CD8-positive, alpha-beta memory T cell (primary cell): Measurements from ENCODE around the gene LHFPL3. TPM values are rescaled to one million over a fixed set of nuclear protein-coding genes. Genes with fewer than 3 reads are reported as not detected.

ENCODE experiments used
- CTCF ChIA-PET: fragments of 350-600 bp; sonication (Branson Sonifier 250); formaldehyde crosslinking; loops from one replicate; lab custom pipeline; 2021; ENCODE audit warnings: antibody characterized with exemption; lab: Charles Lee
- POLR2A ChIA-PET: fragments of 350-600 bp; sonication (Branson Sonifier 250); formaldehyde crosslinking; loops from one replicate; lab custom pipeline; 2021; ENCODE audit warnings: antibody characterized with exemption; lab: Charles Lee
- DNase-seq, 5 donors: peaks; one replicate each; pipeline versions ENCODE4 v3.0.0 to v3.0.0-alpha.2; 2020 to 2022; ENCODE audit warnings: mixed read lengths in 1 of 5
- H3K27ac ChIP-seq: one replicate; pipeline ENCODE4 v1.7.0; 2013; ENCODE audit warnings: low read depth, mild to moderate bottlenecking, low read length, moderate library complexity
- H3K27me3 ChIP-seq: 2 replicates; pipeline ENCODE4 v1.7.0; 2013; ENCODE audit warnings: low read length, mild to moderate bottlenecking; ENCODE audit not compliant: insufficient read depth, poor library complexity, severe bottlenecking
- H3K36me3 ChIP-seq: 2 replicates; pipeline ENCODE4 v1.7.0; 2013; ENCODE audit warnings: mild to moderate bottlenecking, low read length, moderate library complexity; ENCODE audit not compliant: insufficient read depth
- H3K4me1 ChIP-seq: 2 replicates; pipeline ENCODE4 v1.7.0; 2013; ENCODE audit warnings: mild to moderate bottlenecking, low read length, moderate library complexity; ENCODE audit not compliant: insufficient read depth
- H3K4me3 ChIP-seq: 2 replicates; pipeline ENCODE4 v1.7.0; 2013; ENCODE audit warnings: mild to moderate bottlenecking, low read length
- H3K9me3 ChIP-seq: 2 replicates; pipeline ENCODE4 v1.7.0; 2013; ENCODE audit warnings: mild to moderate bottlenecking, low read length
- H3K27ac Mint-ChIP-seq, 8 donors: one replicate each; pipeline ENCODE4 v1.8.0; 2020 to 2021; ENCODE audit warnings: mixed read lengths in 8 of 8, mild to moderate bottlenecking in 6 of 8, inconsistent platforms in 3 of 8, moderate library complexity in 3 of 8
- H3K27me3 Mint-ChIP-seq, 2 donors: one replicate each; pipeline ENCODE4 v1.8.0; 2020 to 2021; ENCODE audit warnings: mixed read lengths in 2 of 2, mild to moderate bottlenecking in 1 of 2, moderate library complexity in 1 of 2
- H3K36me3 Mint-ChIP-seq, 3 donors: one replicate each; pipeline ENCODE4 v1.8.0; 2020 to 2021; ENCODE audit warnings: mixed read lengths in 3 of 3, inconsistent platforms in 1 of 3, mild to moderate bottlenecking in 1 of 3
- H3K4me1 Mint-ChIP-seq, 3 donors: one replicate each; pipeline ENCODE4 v1.8.0; 2020 to 2021; ENCODE audit warnings: mixed read lengths in 3 of 3, inconsistent platforms in 1 of 3, mild to moderate bottlenecking in 1 of 3
- H3K4me3 Mint-ChIP-seq, 7 donors: one replicate each; pipeline ENCODE4 v1.8.0; 2020 to 2021; ENCODE audit warnings: mixed read lengths in 7 of 7, mild to moderate bottlenecking in 6 of 7, moderate library complexity in 4 of 7, inconsistent platforms in 2 of 7
- H3K9me3 Mint-ChIP-seq, 5 donors: one replicate each; pipeline ENCODE4 v1.8.0; 2020 to 2022; ENCODE audit warnings: mixed read lengths in 5 of 5, mild to moderate bottlenecking in 3 of 5, moderate library complexity in 2 of 5, inconsistent platforms in 1 of 5
- polyA plus RNA-seq: library from polyadenylated mRNA; unstranded; fragments of 300-500 nt; fragmentation: Illumina TruSeq; gene quantifications from one replicate; pipeline ENCODE4 v1.2.3, GENCODE V29; 2021
- total RNA-seq, 2 experiments: library from RNA; stranded (reverse); gene quantifications; one replicate each; pipeline ENCODE4 v1.2.3, GENCODE V29; 2021

Gene LHFPL3
- total and polyA plus RNA-seq, 3 experiments from 2014 or later: not detected

- no peak overlapping the region for H3K4me3 ChIP-seq
- peak overlapping the region; percentile 95 to 100 (median 100) for H3K27ac Mint-ChIP-seq
- peak overlapping the region in 6 of 7 donors; percentile 90 to 96 (median 94) for H3K4me3 Mint-ChIP-seq
- H3K27me3 Mint-ChIP-seq: peaks cover 0 to 7% of the 10 kb centered on the region in 2 donors
- no peak overlapping the region for H3K27ac ChIP-seq
- peak in 1 of 5 donors; percentile 54 for DNase-seq
- ChIA-PET POLR2A (interaction anchor here (0.8 to 1.8 kb wide), 7 partner anchors 27 to 76 kb away, joined by 3 to 9 read pairs (median 5); partner anchors contain the start of gene KMT2E), CTCF (interaction anchor here (0.6 to 2.8 kb wide), 7 partner anchors 13 to 74 kb away, joined by 3 to 8 read pairs (median 5); partner anchors contain the start of gene KMT2E)
- H3K4me1 Mint-ChIP-seq: peaks cover 42 to 52% (median 50%) of the 10 kb centered on the region in 3 donors
- H3K9me3 Mint-ChIP-seq: peaks cover 0 to 2% (median 0%) of the 10 kb centered on the region in 5 donors
- no peaks in the 10 kb centered on the region for H3K36me3 ChIP-seq
- H3K9me3 ChIP-seq: no peaks in the 10 kb centered on the region
- H3K4me1 ChIP-seq: peaks cover 39% of the 10 kb centered on the region
- peaks cover 0 to 16% (median 3%) of the 10 kb centered on the region in 3 donors for H3K36me3 Mint-ChIP-seq
- no peaks in the 10 kb centered on the region for H3K27me3 ChIP-seq
Observed at GRCh38 chr7:104940023-104940710, 611.8 kb downstream of the LHFPL3 start.

GRCh38 chr7:104943502-104944343 is 615.3 kb downstream of the LHFPL3 start:
- no peaks in the 10 kb centered on the region for H3K36me3 ChIP-seq
- Mint-ChIP-seq H3K36me3 (peaks cover 2 to 16% (median 3%) of the 10 kb centered on the region in 3 donors), H3K27me3 (peaks cover 0 to 7% of the 10 kb centered on the region in 2 donors), H3K4me3 (peak overlapping the region; percentile 73 to 95 (median 90)), H3K9me3 (peaks cover 0 to 2% (median 0%) of the 10 kb centered on the region in 5 donors), H3K4me1 (peaks cover 53 to 78% (median 66%) of the 10 kb centered on the region in 3 donors), H3K27ac (peak overlapping the region; percentile 99 to 100 (median 100))
- H3K4me1 ChIP-seq: peaks cover 55% of the 10 kb centered on the region
- ChIA-PET CTCF (interaction anchor here (1.2 to 5.4 kb wide), 5 partner anchors 13 to 70 kb away, joined by 3 to 29 read pairs (median 3); no protein-coding TSS in a partner anchor), POLR2A (interaction anchor here (0.6 to 3.9 kb wide), 8 partner anchors 22 to 325 kb away, joined by 3 to 40 read pairs (median 3); partner anchors contain the start of gene KMT2E)
- peak; percentile 47 to 89 (median 69) for DNase-seq
- no peaks in the 10 kb centered on the region for H3K27me3 ChIP-seq
- peak overlapping the region; percentile 99 for H3K27ac ChIP-seq
- peak overlapping the region; percentile 12 for H3K4me3 ChIP-seq
- H3K9me3 ChIP-seq: no peaks in the 10 kb centered on the region

DNA sequence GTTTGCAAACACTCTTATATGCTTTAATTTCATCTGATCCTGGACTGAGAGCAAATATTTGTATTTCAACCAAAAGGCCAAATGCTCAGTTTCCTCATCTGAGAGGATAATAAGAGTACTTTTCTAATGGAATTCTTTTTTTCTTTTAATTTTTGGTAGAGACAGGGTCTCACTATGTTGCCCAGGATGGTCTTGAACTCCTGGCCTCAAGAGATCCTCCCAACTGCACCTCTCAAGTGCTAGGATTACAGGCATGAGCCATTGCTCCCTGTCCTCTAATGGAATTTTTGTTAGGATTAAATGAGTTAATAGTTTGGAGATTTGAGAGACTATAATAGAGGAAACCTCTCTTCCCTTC is 617.2 kb downstream of the LHFPL3 start:
- peak overlapping the region; percentile 73 to 95 (median 90) for H3K4me3 Mint-ChIP-seq
- peak overlapping the region; percentile 99 to 100 (median 100) for H3K27ac Mint-ChIP-seq
- ChIA-PET CTCF (interaction anchor here (0.8 to 5.4 kb wide), 5 partner anchors 11 to 586 kb away, joined by 3 to 29 read pairs (median 3); partner anchors contain the start of gene RINT1), POLR2A (interaction anchor here (0.6 to 3.9 kb wide), 3 partner anchors 54 to 125 kb away, joined by 4 to 40 read pairs (median 7); partner anchors contain the start of gene KMT2E)
- H3K36me3 Mint-ChIP-seq: peaks cover 2 to 16% (median 3%) of the 10 kb centered on the region in 3 donors
- H3K27me3 ChIP-seq: no peaks in the 10 kb centered on the region
- H3K4me1 ChIP-seq: peaks cover 55% of the 10 kb centered on the region
- no peak for DNase-seq
- no peaks in the 10 kb centered on the region for H3K9me3 ChIP-seq
- H3K36me3 ChIP-seq: no peaks in the 10 kb centered on the region
- H3K9me3 Mint-ChIP-seq: peaks cover 0 to 2% (median 0%) of the 10 kb centered on the region in 5 donors
- peaks cover 49 to 69% (median 60%) of the 10 kb centered on the region in 3 donors for H3K4me1 Mint-ChIP-seq
- H3K4me3 ChIP-seq: peak overlapping the region; percentile 58
- H3K27me3 Mint-ChIP-seq: peaks cover 0 to 7% of the 10 kb centered on the region in 2 donors
- peak overlapping the region; percentile 99 for H3K27ac ChIP-seq

DNA sequence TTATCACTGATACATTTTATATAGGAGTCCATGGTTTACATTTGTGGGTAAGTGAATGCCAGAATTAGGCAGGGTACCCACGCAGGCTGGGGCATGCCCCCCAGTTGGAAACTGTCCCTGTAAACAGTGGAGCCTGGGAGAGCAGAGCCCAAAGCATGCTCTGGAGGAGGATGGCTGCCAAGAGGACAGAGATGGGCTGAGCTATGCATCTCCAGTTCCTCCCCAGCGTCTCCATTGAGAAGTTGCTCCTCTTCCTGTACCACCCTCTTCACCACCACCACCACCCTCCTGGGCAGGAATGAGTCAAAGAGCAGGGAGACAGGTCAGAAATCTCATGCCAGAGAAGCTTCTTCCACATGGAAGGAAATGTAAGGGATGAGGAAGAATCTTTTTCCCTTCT is 617.9 kb downstream of the LHFPL3 start:
- Mint-ChIP-seq H3K27me3 (peaks cover 0 to 6% of the 10 kb centered on the region in 2 donors), H3K36me3 (peaks cover 2 to 10% (median 3%) of the 10 kb centered on the region in 3 donors), H3K27ac (peak overlapping the region; percentile 99 to 100 (median 100)), H3K9me3 (peaks cover 0 to 3% (median 0%) of the 10 kb centered on the region in 5 donors), H3K4me3 (peak overlapping the region in 1 of 7 donors; percentile 18), H3K4me1 (peaks cover 42 to 65% (median 52%) of the 10 kb centered on the region in 3 donors)
- no peak overlapping the region for H3K4me3 ChIP-seq
- H3K36me3 ChIP-seq: no peaks in the 10 kb centered on the region
- H3K9me3 ChIP-seq: no peaks in the 10 kb centered on the region
- no peaks in the 10 kb centered on the region for H3K27me3 ChIP-seq
- CTCF ChIA-PET: interaction anchor here (1.2 to 5.4 kb wide), 3 partner anchors 10 to 36 kb away, joined by 3 to 29 read pairs (median 3); no protein-coding TSS in a partner anchor
- POLR2A ChIA-PET: interaction anchor here (1.5 kb wide), 1 partner anchor 124 kb away, joined by 4 read pairs; no protein-coding TSS in a partner anchor
- H3K4me1 ChIP-seq: peaks cover 54% of the 10 kb centered on the region
- H3K27ac ChIP-seq: no peak overlapping the region
- DNase-seq: no peak

DNA sequence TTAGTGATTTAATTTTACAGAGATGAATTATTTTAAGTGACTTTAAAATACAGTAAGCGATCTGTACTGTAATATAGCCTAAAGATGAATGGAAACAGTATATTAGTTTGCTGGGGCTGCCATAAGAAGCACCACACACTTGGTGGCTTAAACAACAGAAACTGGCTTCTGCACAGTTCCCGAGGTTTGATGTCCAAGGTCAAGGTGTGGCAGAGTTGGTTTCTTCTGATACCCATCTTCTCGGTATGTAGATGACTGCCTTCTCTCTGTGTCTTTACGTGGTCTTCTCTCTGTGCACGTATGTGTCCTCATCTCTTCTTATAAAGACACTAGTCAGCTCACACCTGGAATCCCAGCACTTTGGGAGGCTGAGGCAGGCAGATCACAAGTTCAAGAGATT is 621.6 kb downstream of the LHFPL3 start:
- POLR2A ChIA-PET: no interaction called here

GRCh38 chr7:104950754-104951153 is 622.4 kb downstream of the LHFPL3 start:
- no peak overlapping the region for H3K4me3 Mint-ChIP-seq

More for the DNA sequence above, 621.6 kb downstream of the LHFPL3 start:
- Histone ChIP-seq H3K27me3 (no peaks in the 10 kb centered on the region), H3K4me3 (no peak overlapping the region), H3K9me3 (no peaks in the 10 kb centered on the region), H3K27ac (no peak overlapping the region), H3K36me3 (no peaks in the 10 kb centered on the region), H3K4me1 (peaks cover 18% of the 10 kb centered on the region)
- Mint-ChIP-seq H3K36me3 (peaks cover under 1 to 2% (median under 1%) of the 10 kb centered on the region in 3 donors), H3K4me1 (peaks cover 15 to 47% (median 18%) of the 10 kb centered on the region in 3 donors), H3K27me3 (no peaks in the 10 kb centered on the region), H3K9me3 (peaks cover 0 to 2% (median 0%) of the 10 kb centered on the region in 5 donors), H3K4me3 (no peak overlapping the region), H3K27ac (no peak overlapping the region)
- no peak for DNase-seq
- CTCF ChIA-PET: interaction anchor here (0.7 kb wide), 1 partner anchor 9 kb away, joined by 3 read pairs; no protein-coding TSS in a partner anchor

DNA sequence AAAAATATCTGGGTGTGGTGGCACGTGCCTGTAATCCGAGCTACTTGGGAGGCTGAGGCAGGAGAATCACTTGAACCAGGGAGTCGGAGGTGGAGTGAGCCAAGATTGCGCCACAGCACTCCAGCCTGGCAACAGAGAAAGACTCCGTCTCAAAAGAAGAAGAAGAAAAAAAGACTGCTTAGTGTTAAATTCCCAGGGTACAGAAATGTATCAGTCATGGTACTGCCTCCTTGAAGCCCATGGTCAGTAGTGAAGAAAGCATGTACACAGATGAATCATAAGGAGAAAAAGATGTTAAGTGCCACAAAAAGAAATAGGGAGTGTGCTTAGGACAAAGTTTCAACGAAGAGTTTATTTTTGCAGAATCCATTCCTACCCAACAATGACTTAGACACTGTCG is 623.1 kb downstream of the LHFPL3 start:
- H3K9me3 ChIP-seq: no peaks in the 10 kb centered on the region

More at GRCh38 chr7:104950754-104951153, 622.4 kb downstream of the LHFPL3 start:
- DNase-seq: no peak
- H3K27me3 ChIP-seq: no peaks in the 10 kb centered on the region
- no peak overlapping the region for H3K27ac Mint-ChIP-seq
- H3K9me3 Mint-ChIP-seq: peaks cover 0 to 2% (median 0%) of the 10 kb centered on the region in 5 donors
- peaks cover 0 to 5% (median 4%) of the 10 kb centered on the region in 3 donors for H3K36me3 Mint-ChIP-seq
- ChIA-PET CTCF (no interaction called here), POLR2A (no interaction called here)
- H3K36me3 ChIP-seq: no peaks in the 10 kb centered on the region
- peaks cover 10 to 44% (median 15%) of the 10 kb centered on the region in 3 donors for H3K4me1 Mint-ChIP-seq
- no peak overlapping the region for H3K27ac ChIP-seq
- no peaks in the 10 kb centered on the region for H3K9me3 ChIP-seq
- H3K4me3 ChIP-seq: no peak overlapping the region
- no peaks in the 10 kb centered on the region for H3K27me3 Mint-ChIP-seq
- H3K4me1 ChIP-seq: peaks cover 11% of the 10 kb centered on the region

More for the DNA sequence above, 623.1 kb downstream of the LHFPL3 start:
- peak overlapping the region in 2 of 8 donors; percentile 30 to 78 for H3K27ac Mint-ChIP-seq
- H3K27me3 ChIP-seq: no peaks in the 10 kb centered on the region
- no peaks in the 10 kb centered on the region for H3K36me3 ChIP-seq
- ChIA-PET POLR2A (no interaction called here), CTCF (no interaction called here)
- H3K4me3 ChIP-seq: no peak overlapping the region
- no peak overlapping the region for H3K27ac ChIP-seq
- peaks cover 0 to 2% (median 0%) of the 10 kb centered on the region in 5 donors for H3K9me3 Mint-ChIP-seq
- no peaks in the 10 kb centered on the region for H3K27me3 Mint-ChIP-seq
- H3K4me1 Mint-ChIP-seq: peaks cover 7 to 45% (median 17%) of the 10 kb centered on the region in 3 donors
- peaks cover 5% of the 10 kb centered on the region for H3K4me1 ChIP-seq
- H3K4me3 Mint-ChIP-seq: no peak overlapping the region
- no peak for DNase-seq
- H3K36me3 Mint-ChIP-seq: peaks cover 0 to 5% (median 4%) of the 10 kb centered on the region in 3 donors
